Measurements from ENCODE around the gene UBE2G2. TPM values are rescaled to one million over a fixed set of nuclear protein-coding genes. Genes with fewer than 3 reads are reported as not detected.

The UBE2G2 gene
- total and polyA plus RNA-seq, 5 donors: 39.6 to 69.8 (median 61.6) TPM

GRCh38 chr21:44813727-44814126 is 12.1 kb upstream of the UBE2G2 start:
- 89% methylated on average over 18 of the region's 18 CpGs for WGBS
- H3K4me3 ChIP-seq (ENCODE audit: low read length): no peak overlapping the region
- ATAC-seq (no peak), DNase-seq (no peak)
- no peak overlapping the region for H3K27ac ChIP-seq (ENCODE audit: low read length)
- H3K27me3 ChIP-seq (ENCODE audit: control insufficient read depth, insufficient read depth): no peaks in the 10 kb centered on the region
- H3K4me1 ChIP-seq (ENCODE audit: control insufficient read depth, insufficient read depth, low read length): peaks cover 9% of the 10 kb centered on the region
- H3K9me3 ChIP-seq (ENCODE audit: control insufficient read depth, low read length): no peaks in the 10 kb centered on the region
- intact Hi-C loops (cut with DNase I): no loop called here

GRCh38 chr21:44813149-44813548 is 11.5 kb upstream of the UBE2G2 start:
- H3K4me1 ChIP-seq (ENCODE audit: control insufficient read depth, insufficient read depth, low read length): peaks cover 9% of the 10 kb centered on the region
- no peak for ATAC-seq
- H3K4me3 ChIP-seq (ENCODE audit: low read length): no peak overlapping the region
- no peaks in the 10 kb centered on the region for H3K27me3 ChIP-seq (ENCODE audit: control insufficient read depth, insufficient read depth)
- 93% methylated on average over 10 of the region's 10 CpGs for WGBS
- no peaks in the 10 kb centered on the region for H3K9me3 ChIP-seq (ENCODE audit: control insufficient read depth, low read length)
- intact Hi-C loops (cut with DNase I): no loop called here
- no peak overlapping the region for H3K27ac ChIP-seq (ENCODE audit: low read length)
- DNase-seq: no peak

DNA sequence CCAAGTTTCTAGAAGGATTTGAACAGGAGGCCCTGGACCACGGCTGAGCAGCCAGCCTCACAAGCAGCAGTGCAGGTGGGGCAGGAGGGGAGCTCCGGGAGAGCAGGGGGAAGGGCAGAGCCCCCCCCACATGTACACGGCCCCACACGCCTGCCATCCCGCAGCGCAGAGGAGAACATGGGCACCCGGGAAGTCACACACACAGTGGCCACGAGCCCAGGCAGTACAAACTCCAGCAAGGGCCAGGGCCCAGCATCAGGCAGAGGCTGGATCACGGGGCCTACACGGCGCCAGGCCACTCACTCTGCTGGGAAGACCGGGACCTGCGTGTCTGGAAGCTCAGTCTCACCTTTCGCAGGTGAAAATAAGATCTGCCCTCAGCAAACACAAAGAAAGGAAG is 11.0 kb upstream of the UBE2G2 start:
- no peak overlapping the region for H3K27ac ChIP-seq (ENCODE audit: low read length)
- 85% methylated on average over 14 of the region's 14 CpGs for WGBS
- ATAC-seq: no peak
- no peaks in the 10 kb centered on the region for H3K9me3 ChIP-seq (ENCODE audit: control insufficient read depth, low read length)
- intact Hi-C loops (cut with DNase I): no loop called here
- no peak for DNase-seq
- no peaks in the 10 kb centered on the region for H3K27me3 ChIP-seq (ENCODE audit: control insufficient read depth, insufficient read depth)
- peaks cover 9% of the 10 kb centered on the region for H3K4me1 ChIP-seq (ENCODE audit: control insufficient read depth, insufficient read depth, low read length)
- no peak overlapping the region for H3K4me3 ChIP-seq (ENCODE audit: low read length)

- DNase-seq (no peak), ATAC-seq (peak in 1 of 2 donors; percentile 4)
- H3K27ac ChIP-seq (ENCODE audit: low read length): no peak overlapping the region
- intact Hi-C loops (cut with DNase I): no loop called here
- 92% methylated on average over 6 of the region's 6 CpGs for WGBS
- H3K4me3 ChIP-seq (ENCODE audit: low read length): no peak overlapping the region
- H3K4me1 ChIP-seq (ENCODE audit: control insufficient read depth, insufficient read depth, low read length): peaks cover 5% of the 10 kb centered on the region
- H3K27me3 ChIP-seq (ENCODE audit: control insufficient read depth, insufficient read depth): no peaks in the 10 kb centered on the region
- no peaks in the 10 kb centered on the region for H3K9me3 ChIP-seq (ENCODE audit: control insufficient read depth, low read length)
Measured at GRCh38 chr21:44810779-44811178, 9.2 kb upstream of the UBE2G2 start.

DNA sequence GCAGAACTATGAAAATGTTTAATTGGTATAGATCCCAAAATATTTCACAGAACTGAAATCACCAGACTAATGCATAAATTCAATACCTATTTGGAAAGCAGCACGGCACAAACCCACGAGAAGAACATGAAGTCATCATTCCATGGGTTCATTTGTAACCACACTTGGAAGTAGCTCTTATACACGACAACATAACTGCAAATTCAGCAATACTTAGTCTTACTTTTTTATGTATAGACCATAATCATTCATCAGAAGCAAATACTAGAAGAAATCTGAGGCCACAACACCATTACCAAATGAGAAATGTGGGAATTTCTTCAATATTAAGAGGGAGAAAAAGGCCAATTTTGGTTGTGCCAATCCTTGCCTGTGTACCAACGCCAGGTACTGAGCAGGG is 4.2 kb upstream of the UBE2G2 start:
- Histone ChIP-seq H3K4me1 (ENCODE audit: control insufficient read depth, insufficient read depth, low read length) (no peaks in the 10 kb centered on the region), H3K27me3 (ENCODE audit: control insufficient read depth, insufficient read depth) (no peaks in the 10 kb centered on the region), H3K4me3 (ENCODE audit: low read length) (no peak overlapping the region), H3K9me3 (ENCODE audit: control insufficient read depth, low read length) (no peaks in the 10 kb centered on the region), H3K27ac (ENCODE audit: low read length) (no peak overlapping the region)
- intact Hi-C loops (cut with DNase I): loop anchor here (10.0 kb wide), 2 partner anchors 69 to 129 kb away; partner anchors contain the start of gene PTTG1IP (in 1 of the 4)
- ATAC-seq: no peak
- no peak for DNase-seq
- 91% methylated on average over 4 of the region's 4 CpGs for WGBS

DNA sequence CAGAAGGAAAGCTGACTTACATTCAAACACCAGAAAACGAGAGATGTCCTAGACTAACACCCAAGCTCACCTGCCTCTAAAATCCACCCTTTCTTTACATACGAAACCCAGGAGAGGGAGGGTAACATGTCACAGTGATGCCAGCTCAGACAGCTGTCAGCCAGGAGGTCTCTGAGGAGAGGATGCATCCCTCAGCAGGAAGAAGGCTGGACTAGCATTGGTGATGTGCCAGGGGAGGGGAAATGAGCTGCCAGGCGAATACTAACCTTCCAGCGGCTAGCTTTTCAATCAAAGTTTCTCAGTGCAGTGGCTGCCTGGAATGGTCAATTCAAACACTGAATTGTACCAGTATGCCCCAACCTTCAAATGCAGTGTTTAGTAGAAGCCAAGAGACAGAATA is 3.6 kb upstream of the UBE2G2 start:
- WGBS: 75% methylated on average over 4 of the region's 4 CpGs

GRCh38 chr21:44804762-44805161 is 3.1 kb upstream of the UBE2G2 start:
- no peaks in the 10 kb centered on the region for H3K27me3 ChIP-seq (ENCODE audit: control insufficient read depth, insufficient read depth)
- intact Hi-C loops (cut with DNase I): loop anchor here (5.0 to 10.0 kb wide), 3 partner anchors 68 to 130 kb away; partner anchors contain the start of gene PTTG1IP (in 2 of the 4)
- no peak overlapping the region for H3K27ac ChIP-seq (ENCODE audit: low read length)
- DNase-seq (no peak), ATAC-seq (peak in 1 of 2 donors; percentile 48)
- no peaks in the 10 kb centered on the region for H3K9me3 ChIP-seq (ENCODE audit: control insufficient read depth, low read length)
- 58% methylated on average over 6 of the region's 6 CpGs for WGBS
- H3K4me1 ChIP-seq (ENCODE audit: control insufficient read depth, insufficient read depth, low read length): peaks cover 3% of the 10 kb centered on the region
- no peak overlapping the region for H3K4me3 ChIP-seq (ENCODE audit: low read length)

More for the DNA sequence above, 3.6 kb upstream of the UBE2G2 start:
- ATAC-seq: no peak
- Histone ChIP-seq H3K27ac (ENCODE audit: low read length) (no peak overlapping the region), H3K27me3 (ENCODE audit: control insufficient read depth, insufficient read depth) (no peaks in the 10 kb centered on the region), H3K9me3 (ENCODE audit: control insufficient read depth, low read length) (no peaks in the 10 kb centered on the region), H3K4me1 (ENCODE audit: control insufficient read depth, insufficient read depth, low read length) (peaks cover 3% of the 10 kb centered on the region), H3K4me3 (ENCODE audit: low read length) (no peak overlapping the region)
- no peak for DNase-seq
- intact Hi-C loops (cut with DNase I): loop anchor here (10.0 kb wide), 2 partner anchors 70 to 130 kb away; partner anchors contain the start of gene PTTG1IP (in 1 of the 4)

GRCh38 chr21:44803651-44804050 is 2.0 kb upstream of the UBE2G2 start:
- intact Hi-C loops (cut with DNase I): loop anchor here (5.0 to 10.0 kb wide), 3 partner anchors 69 to 131 kb away; partner anchors contain the start of gene PTTG1IP (in 2 of the 4)
- Histone ChIP-seq H3K27ac (ENCODE audit: low read length) (no peak overlapping the region), H3K4me1 (ENCODE audit: control insufficient read depth, insufficient read depth, low read length) (peaks cover 3% of the 10 kb centered on the region), H3K27me3 (ENCODE audit: control insufficient read depth, insufficient read depth) (no peaks in the 10 kb centered on the region), H3K4me3 (ENCODE audit: low read length) (no peak overlapping the region), H3K9me3 (ENCODE audit: control insufficient read depth, low read length) (no peaks in the 10 kb centered on the region)
- 47% methylated on average over 3 of the region's 3 CpGs for WGBS
- no peak for DNase-seq
- ATAC-seq: no peak

GRCh38 chr21:44802396-44803153 is 955 bp upstream of the UBE2G2 start:
- WGBS: 20% methylated on average over 32 of the region's 32 CpGs
- no peak overlapping the region for H3K27ac ChIP-seq (ENCODE audit: low read length)
- ATAC-seq (peak; percentile 9 to 39), DNase-seq (no peak)
- intact Hi-C loops (cut with DNase I): loop anchor here (5.0 to 10.0 kb wide), 3 partner anchors 70 to 132 kb away; partner anchors contain the start of gene PTTG1IP (in 2 of the 4)
- no peaks in the 10 kb centered on the region for H3K9me3 ChIP-seq (ENCODE audit: control insufficient read depth, low read length)
- no peaks in the 10 kb centered on the region for H3K27me3 ChIP-seq (ENCODE audit: control insufficient read depth, insufficient read depth)
- H3K4me1 ChIP-seq (ENCODE audit: control insufficient read depth, insufficient read depth, low read length): peaks cover 3% of the 10 kb centered on the region
- H3K4me3 ChIP-seq (ENCODE audit: low read length): peak overlapping the region; percentile 92

GRCh38 chr21:44800971-44801467 is 601 bp downstream of the UBE2G2 start:
- no peaks in the 10 kb centered on the region for H3K9me3 ChIP-seq (ENCODE audit: control insufficient read depth, low read length)
- ATAC-seq (no peak), DNase-seq (no peak)
- H3K4me3 ChIP-seq (ENCODE audit: low read length): peak overlapping the region; percentile 92
- WGBS: 2% methylated on average over 17 of the region's 17 CpGs
- no peaks in the 10 kb centered on the region for H3K27me3 ChIP-seq (ENCODE audit: control insufficient read depth, insufficient read depth)
- intact Hi-C loops (cut with DNase I): loop anchor here (5.0 to 10.0 kb wide), 3 partner anchors 71 to 134 kb away; partner anchors contain the start of gene PTTG1IP (in 2 of the 4)
- H3K27ac ChIP-seq (ENCODE audit: low read length): peak overlapping the region; percentile 32
- peaks cover 3% of the 10 kb centered on the region for H3K4me1 ChIP-seq (ENCODE audit: control insufficient read depth, insufficient read depth, low read length)

DNA sequence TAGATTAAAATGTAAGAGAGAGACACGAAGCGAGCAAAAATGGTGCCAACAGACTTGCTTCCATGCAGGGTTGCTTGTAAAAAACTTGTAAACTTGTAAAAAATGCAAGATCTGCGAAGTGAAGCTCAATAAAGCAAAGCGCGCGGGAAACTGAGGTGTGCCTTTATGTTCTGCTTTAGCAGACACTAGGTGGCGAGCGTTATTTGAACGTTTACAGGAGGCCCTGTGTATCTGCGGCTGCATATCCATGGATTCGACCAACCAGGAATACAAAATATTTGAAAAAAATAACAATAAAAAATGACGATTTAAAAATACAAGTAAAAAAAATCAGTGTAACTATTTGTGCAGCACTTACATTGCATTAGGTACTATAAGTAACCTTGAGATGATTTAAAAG is 1.5 kb downstream of the UBE2G2 start:
- H3K9me3 ChIP-seq (ENCODE audit: control insufficient read depth, low read length): no peaks in the 10 kb centered on the region
- intact Hi-C loops (cut with DNase I): loop anchor here (5.0 to 10.0 kb wide), 3 partner anchors 72 to 135 kb away; partner anchors contain the start of gene PTTG1IP (in 2 of the 4)
- WGBS: 56% methylated on average over 12 of the region's 12 CpGs
- peak overlapping the region; percentile 92 for H3K4me3 ChIP-seq (ENCODE audit: low read length)
- no peak for DNase-seq
- peaks cover 3% of the 10 kb centered on the region for H3K4me1 ChIP-seq (ENCODE audit: control insufficient read depth, insufficient read depth, low read length)
- no peaks in the 10 kb centered on the region for H3K27me3 ChIP-seq (ENCODE audit: control insufficient read depth, insufficient read depth)
- no peak overlapping the region for H3K27ac ChIP-seq (ENCODE audit: low read length)
- no peak for ATAC-seq

Data from right cardiac atrium (tissue), 5 donors.